ENCODE data around the gene LEF1.

LEF1 gene

GRCh38 chr4:108175966-108176365 lies 7.2 kb upstream of the LEF1 start:
- DNase-seq: no peak

DNA sequence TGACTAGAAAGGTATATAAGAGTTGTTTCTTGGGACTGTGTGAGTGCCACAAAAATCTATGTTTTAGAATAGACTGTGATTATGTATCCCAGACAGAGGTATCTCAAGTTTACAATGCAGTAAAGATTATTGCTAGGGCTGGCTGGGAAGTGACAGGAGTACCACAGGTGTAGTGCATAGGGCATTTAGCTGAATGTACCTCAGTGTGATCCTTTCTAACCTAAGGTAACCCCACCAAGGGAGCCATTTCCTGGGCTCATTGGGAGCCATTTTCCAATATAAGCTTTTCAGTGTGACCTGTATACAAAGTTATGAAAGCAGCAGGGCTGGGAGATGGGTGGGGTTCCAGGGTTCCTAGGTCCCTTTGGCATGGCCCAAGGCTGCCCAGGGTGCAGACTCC lies 6.1 kb upstream of the LEF1 start:
- DNase-seq: no peak

GRCh38 chr4:108173599-108174057 lies 4.9 kb upstream of the LEF1 start:
- DNase-seq: no peak

GRCh38 chr4:108172753-108173598 lies 4.2 kb upstream of the LEF1 start:
- no peak for DNase-seq

DNA sequence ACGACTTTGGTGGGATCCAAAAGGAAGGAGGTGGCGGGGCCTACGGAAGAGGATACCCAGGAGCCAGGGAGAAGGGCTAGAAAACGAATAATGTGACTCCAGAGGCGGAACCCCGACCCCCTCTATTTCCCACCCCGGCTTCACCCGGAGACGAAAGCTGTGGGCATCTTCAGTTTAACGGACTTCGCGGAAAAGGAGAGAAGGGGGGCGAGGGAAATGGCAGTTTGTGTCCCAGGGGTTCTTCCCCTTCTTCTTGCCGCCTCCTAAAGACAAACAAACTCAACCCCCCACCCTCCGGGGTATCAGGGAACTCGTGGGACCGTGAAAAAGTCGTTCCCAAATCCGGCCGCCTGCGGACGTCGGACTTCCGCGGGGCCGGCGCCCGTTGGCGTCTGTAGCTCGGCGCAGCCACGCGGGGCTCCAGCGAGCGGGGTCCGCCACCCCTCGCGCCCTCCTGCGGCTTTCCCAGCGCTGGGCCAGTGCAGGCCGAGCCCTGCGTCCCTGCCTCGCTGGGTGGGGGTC lies 3.6 kb upstream of the LEF1 start:
- no peak for DNase-seq

- no peak for DNase-seq
Measured at GRCh38 chr4:108171339-108172230, 2.9 kb upstream of the LEF1 start.

DNA sequence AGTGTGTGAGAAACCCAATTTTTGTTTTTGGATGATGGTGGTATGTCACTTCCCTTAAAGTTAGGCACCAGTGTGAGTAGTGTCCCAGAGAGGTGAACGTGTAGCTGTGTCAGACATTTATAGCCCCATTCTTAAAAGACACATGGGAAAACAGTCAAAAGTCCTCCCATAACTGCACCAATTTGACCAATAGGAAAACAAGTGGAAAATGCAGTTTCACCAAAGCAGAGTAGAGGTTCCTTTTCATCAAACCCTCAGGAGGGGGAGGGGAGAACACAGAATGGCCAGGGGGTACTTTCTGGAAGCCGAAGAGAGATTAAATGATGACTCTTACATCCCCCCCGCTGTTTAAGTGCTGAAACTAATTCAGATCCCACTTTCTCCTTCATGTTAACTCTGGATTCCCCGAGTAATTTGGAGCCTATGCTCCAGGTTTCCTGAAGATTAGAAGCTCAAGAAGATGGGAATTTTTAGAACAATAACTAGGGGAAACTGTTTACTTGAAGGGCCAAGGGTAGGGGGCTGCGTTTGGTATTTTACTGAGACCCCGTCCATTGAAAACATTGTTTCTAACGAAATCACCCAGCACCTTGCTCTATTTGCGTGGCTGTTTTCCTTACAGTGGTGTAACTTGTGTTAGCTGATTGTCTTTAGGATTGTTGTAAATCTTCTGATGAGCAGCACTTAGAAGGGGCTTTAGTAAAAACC lies 2.1 kb upstream of the LEF1 start:
- DNase-seq: no peak

GRCh38 chr4:108169664-108170063 lies 932 bp upstream of the LEF1 start:
- no peak for DNase-seq

DNA sequence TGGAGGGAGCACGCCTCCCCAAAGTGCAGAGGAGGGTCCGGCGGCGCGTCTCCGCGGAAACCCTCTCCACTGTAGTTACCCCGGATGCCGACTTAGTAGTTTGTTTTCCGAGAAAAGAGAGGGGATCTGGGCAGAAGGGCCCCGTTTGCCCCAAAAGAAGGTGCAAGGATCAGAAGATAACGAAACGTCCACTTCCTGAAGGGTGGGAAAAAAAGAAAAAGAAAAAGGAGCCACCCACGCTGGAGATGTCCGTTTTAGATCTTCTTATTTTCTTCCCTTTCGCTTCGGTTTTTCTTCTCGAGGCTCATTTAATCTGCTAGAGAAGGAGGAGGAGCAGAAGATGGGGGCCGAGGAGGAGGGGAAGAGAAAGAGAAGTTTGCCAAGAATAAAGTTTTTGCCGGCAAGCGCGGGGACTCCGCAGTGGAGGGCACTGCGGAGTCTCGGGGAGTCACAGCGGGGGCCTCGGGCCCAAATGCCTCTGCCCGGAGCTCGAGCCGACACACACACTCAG lies 517 bp downstream of the LEF1 start:
- no peak for DNase-seq

- DNase-seq: no peak
Measured at GRCh38 chr4:108166441-108167315, 2.1 kb downstream of the LEF1 start.

DNA sequence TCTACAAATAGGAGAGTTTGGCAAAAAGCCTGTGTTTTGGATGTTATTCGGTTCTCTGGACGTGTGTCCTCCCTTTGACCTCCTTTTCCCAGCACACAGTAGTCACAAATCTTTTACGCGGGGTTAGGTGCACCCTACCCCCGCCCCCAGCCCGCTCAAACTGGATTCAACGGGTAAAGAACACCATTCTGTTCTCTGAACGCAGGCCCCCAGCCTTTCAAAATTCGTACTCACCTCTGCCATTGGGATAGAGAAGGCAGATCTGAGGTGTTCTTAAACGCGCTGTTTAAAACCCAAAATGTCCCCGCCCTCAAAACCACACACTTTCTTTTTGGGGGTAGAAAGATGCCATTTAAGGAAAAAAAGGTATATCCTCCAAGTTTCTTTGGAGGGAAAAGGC lies 2.7 kb downstream of the LEF1 start:
- no peak for DNase-seq

- no peak for DNase-seq
Measured at GRCh38 chr4:108165586-108165985, 3.1 kb downstream of the LEF1 start.

- DNase-seq: no peak
Measured at GRCh38 chr4:108163351-108163750, 5.4 kb downstream of the LEF1 start.

GRCh38 chr4:108160741-108161352 lies 7.9 kb downstream of the LEF1 start:
- DNase-seq: no peak

DNA sequence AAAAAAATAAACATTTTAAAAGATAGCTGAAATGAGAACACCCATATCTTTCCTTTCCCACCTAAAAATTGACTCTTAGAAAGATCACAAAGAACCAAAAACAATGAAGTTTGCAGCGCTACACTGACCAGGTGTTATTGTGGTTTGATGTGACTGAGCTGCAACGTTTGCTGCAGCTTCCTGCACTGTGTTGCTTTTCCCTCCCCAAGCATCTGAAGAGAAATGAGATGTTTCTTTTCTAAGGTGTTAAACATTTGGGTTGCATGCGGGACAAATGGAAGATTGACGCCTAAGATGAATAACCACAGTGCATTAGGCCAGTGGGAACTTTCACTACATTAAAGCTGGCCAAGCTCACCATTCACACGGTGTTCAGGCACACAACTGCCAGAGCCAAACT lies 8.9 kb downstream of the LEF1 start:
- DNase-seq: no peak

- no peak for DNase-seq
Measured at GRCh38 chr4:108157655-108158054, 11.1 kb downstream of the LEF1 start.

DNA sequence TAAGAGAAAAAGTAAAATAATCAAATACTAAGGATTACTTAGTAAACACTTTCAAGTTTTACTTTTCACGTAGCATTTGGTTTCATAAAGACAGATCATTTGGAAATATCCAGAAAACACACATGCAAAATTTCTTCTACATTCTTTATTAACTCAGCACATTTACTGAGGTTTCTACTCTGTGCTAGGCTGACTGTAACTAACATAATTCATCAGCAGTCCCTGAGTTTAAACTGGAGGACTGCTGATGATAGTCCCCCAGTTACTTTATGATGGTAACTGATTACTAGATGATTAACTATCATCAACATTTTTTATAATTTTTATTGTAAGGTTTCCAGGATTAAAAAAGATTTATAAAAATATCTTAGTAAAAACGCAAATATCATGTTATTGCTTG lies 12.3 kb downstream of the LEF1 start:
- DNase-seq: no peak

- no peak for DNase-seq
Measured at GRCh38 chr4:108155373-108155772, 13.4 kb downstream of the LEF1 start.

- DNase-seq: no peak
Measured at GRCh38 chr4:108152980-108153379, 15.8 kb downstream of the LEF1 start.
